ENCODE data around the gene DCC. TPM values are rescaled to one million over a fixed set of nuclear protein-coding genes. Genes with fewer than 3 reads are reported as not detected.

DCC gene
- total RNA-seq, 1 experiment from 2014 or later, result 0.72 TPM

GRCh38 chr18:52701219-52701935 lies 361.4 kb downstream of the DCC start:
- no peak for ATAC-seq
- no peaks in the 10 kb centered on the region for H3K36me3 Mint-ChIP-seq
- H3K4me3 Mint-ChIP-seq, result no peak overlapping the region
- H3K27ac Mint-ChIP-seq, result no peak overlapping the region
- H3K9me3 Mint-ChIP-seq, result peaks cover 6% of the 10 kb centered on the region
- no peak for DNase-seq (ENCODE audit: low spot score)
- TF ChIP-seq CREM (CRISPR knock-in tag; IDR thresholded peaks at IDR 0.05) (no peak), ZNF232 (CRISPR knock-in tag; IDR thresholded peaks at IDR 0.05) (no peak)
- CTCF ChIA-PET, result no interaction called here
- POLR2A ChIA-PET, result no interaction called here
- H3K4me1 Mint-ChIP-seq, result peaks cover 7% of the 10 kb centered on the region
- no peaks in the 10 kb centered on the region for H3K27me3 Mint-ChIP-seq (ENCODE audit: low read depth)

GRCh38 chr18:52715421-52715820 lies 375.4 kb downstream of the DCC start:
- H3K4me1 Mint-ChIP-seq, result peaks cover 4% of the 10 kb centered on the region
- no peaks in the 10 kb centered on the region for H3K36me3 Mint-ChIP-seq
- H3K27ac Mint-ChIP-seq, result no peak overlapping the region
- ChIA-PET CTCF (interaction anchor here (0.6 kb wide), 1 partner anchor 670 kb away, joined by 3 read pairs; no protein-coding TSS in a partner anchor), POLR2A (no interaction called here)
- DNase-seq (ENCODE audit: low spot score), result no peak
- no peaks in the 10 kb centered on the region for H3K9me3 Mint-ChIP-seq
- H3K4me3 Mint-ChIP-seq, result no peak overlapping the region
- TF ChIP-seq HMGA2 (CRISPR knock-in tag; IDR thresholded peaks at IDR 0.05) (no peak), JUN (CRISPR knock-in tag; IDR thresholded peaks at IDR 0.05) (no peak), SOX15 (CRISPR knock-in tag; IDR thresholded peaks at IDR 0.05) (no peak), OVOL2 (CRISPR knock-in tag; IDR thresholded peaks at IDR 0.05; ENCODE audit: borderline replicate concordance) (no peak), MLX (CRISPR knock-in tag; IDR thresholded peaks at IDR 0.05) (no peak), ARID4B (CRISPR knock-in tag; IDR thresholded peaks at IDR 0.05; ENCODE audit: borderline replicate concordance) (no peak), GRHL2 (CRISPR knock-in tag; IDR thresholded peaks at IDR 0.05; ENCODE audit: insufficient replicate concordance, severe bottlenecking) (no peak), AR (CRISPR knock-in tag; IDR thresholded peaks at IDR 0.05) (no peak), ATF2 (CRISPR knock-in tag; IDR thresholded peaks at IDR 0.05; ENCODE audit: borderline replicate concordance, low read depth) (no peak), MXD4 (CRISPR knock-in tag; IDR thresholded peaks at IDR 0.05; ENCODE audit: borderline replicate concordance) (no peak), ZNF121 (CRISPR knock-in tag; IDR thresholded peaks at IDR 0.05) (no peak), GABPB1 (CRISPR knock-in tag; IDR thresholded peaks at IDR 0.05) (no peak), ATF1 (CRISPR knock-in tag; IDR thresholded peaks at IDR 0.05) (no peak), ZBTB43 (CRISPR knock-in tag; IDR thresholded peaks at IDR 0.05) (no peak), E2F5 (CRISPR knock-in tag; IDR thresholded peaks at IDR 0.05) (no peak), JAZF1 (CRISPR knock-in tag; IDR thresholded peaks at IDR 0.05) (no peak), PRRX2 (CRISPR knock-in tag; IDR thresholded peaks at IDR 0.05) (no peak), FOXP4 (CRISPR knock-in tag; IDR thresholded peaks at IDR 0.05) (no peak)
- ATAC-seq, result no peak; the same call in 1 of the 2 replicates
- H3K27me3 Mint-ChIP-seq (ENCODE audit: low read depth), result no peaks in the 10 kb centered on the region
